ENCODE results near the gene SNCB. TPM values are rescaled to one million over a fixed set of nuclear protein-coding genes. Genes with fewer than 3 reads are reported as not detected.
A peak's percentile ranks its signal among the peaks of the same experiment; 100 is the strongest.

The SNCB gene
- total and polyA plus RNA-seq, 4 donors, result 0.02 TPM; not detected in 3

DNA sequence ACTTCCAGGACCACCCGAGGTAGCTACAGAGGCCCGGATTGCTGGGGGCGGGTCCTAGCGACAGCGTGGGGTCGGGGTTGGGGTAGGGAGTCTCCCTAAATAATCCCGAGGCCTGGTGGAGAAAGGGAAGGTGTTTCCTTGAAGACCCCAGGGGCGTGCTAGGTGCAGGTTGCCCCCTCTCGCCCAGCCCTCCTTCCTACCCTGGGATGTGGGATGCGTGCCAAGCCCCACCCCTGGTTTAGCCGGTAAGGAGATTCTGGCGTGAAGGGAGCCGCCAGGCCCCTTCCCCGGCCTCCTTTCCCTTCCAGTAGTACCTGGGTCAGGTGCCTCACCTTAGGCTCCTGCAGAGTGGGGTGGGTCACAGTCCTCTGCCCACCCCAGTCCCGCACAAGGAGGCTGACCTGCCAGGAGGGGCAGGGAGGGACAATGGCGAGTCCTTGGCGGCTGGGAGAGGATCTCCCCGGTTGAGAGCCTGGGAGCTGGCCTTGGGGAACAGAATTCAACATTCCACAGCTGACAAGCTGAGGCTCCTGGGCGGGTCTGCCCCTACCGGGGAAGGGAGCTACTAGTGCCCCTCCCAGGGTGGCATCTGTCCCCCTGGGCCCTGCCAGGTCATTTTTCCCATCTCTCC, 17.6 kb upstream of the SNCB start:
- WGBS, 2 donors, result 10 to 18% methylated on average over 20 of the region's 20 CpGs
- TF ChIP-seq, protein P1, sequence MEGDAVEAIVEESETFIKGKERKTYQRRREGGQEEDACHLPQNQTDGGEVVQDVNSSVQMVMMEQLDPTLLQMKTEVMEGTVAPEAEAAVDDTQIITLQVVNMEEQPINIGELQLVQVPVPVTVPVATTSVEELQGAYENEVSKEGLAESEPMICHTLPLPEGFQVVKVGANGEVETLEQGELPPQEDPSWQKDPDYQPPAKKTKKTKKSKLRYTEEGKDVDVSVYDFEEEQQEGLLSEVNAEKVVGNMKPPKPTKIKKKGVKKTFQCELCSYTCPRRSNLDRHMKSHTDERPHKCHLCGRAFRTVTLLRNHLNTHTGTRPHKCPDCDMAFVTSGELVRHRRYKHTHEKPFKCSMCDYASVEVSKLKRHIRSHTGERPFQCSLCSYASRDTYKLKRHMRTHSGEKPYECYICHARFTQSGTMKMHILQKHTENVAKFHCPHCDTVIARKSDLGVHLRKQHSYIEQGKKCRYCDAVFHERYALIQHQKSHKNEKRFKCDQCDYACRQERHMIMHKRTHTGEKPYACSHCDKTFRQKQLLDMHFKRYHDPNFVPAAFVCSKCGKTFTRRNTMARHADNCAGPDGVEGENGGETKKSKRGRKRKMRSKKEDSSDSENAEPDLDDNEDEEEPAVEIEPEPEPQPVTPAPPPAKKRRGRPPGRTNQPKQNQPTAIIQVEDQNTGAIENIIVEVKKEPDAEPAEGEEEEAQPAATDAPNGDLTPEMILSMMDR (IDR thresholded peaks at IDR 0.05; ENCODE audit: control extremely low read depth, extremely low read depth), result no peak
- Histone ChIP-seq H3K4me3 (peak overlapping the region; percentile 62), H3K9ac (ENCODE audit: insufficient read depth in 1 of 2, low read length in 2 of 2) (no peak overlapping the region), H3K27ac (ENCODE audit: low read depth in 1 of 2, low read length in 1 of 2) (no peak overlapping the region), H3K9me3 (ENCODE audit: control insufficient read depth in 4 of 4, insufficient read depth in 3 of 4, low read length in 3 of 4) (no peaks in the 10 kb centered on the region), H3K36me3 (ENCODE audit: control insufficient read depth in 4 of 4, insufficient read depth in 4 of 4, low read length in 4 of 4) (peaks cover 0 to 9% (median 0%) of the 10 kb centered on the region in 4 donors), H3K27me3 (ENCODE audit: control insufficient read depth in 3 of 3, insufficient read depth in 3 of 3, low read length in 2 of 3) (no peaks in the 10 kb centered on the region), H3K4me1 (ENCODE audit: control insufficient read depth in 5 of 5, insufficient read depth in 5 of 5, low read length in 5 of 5) (peaks cover 0 to 14% (median 4%) of the 10 kb centered on the region in 5 donors)
- DNase-seq (peak; percentile 45 to 69 (median 60)), ATAC-seq (ENCODE audit: insufficient read depth, low FRiP score) (no peak)

DNA sequence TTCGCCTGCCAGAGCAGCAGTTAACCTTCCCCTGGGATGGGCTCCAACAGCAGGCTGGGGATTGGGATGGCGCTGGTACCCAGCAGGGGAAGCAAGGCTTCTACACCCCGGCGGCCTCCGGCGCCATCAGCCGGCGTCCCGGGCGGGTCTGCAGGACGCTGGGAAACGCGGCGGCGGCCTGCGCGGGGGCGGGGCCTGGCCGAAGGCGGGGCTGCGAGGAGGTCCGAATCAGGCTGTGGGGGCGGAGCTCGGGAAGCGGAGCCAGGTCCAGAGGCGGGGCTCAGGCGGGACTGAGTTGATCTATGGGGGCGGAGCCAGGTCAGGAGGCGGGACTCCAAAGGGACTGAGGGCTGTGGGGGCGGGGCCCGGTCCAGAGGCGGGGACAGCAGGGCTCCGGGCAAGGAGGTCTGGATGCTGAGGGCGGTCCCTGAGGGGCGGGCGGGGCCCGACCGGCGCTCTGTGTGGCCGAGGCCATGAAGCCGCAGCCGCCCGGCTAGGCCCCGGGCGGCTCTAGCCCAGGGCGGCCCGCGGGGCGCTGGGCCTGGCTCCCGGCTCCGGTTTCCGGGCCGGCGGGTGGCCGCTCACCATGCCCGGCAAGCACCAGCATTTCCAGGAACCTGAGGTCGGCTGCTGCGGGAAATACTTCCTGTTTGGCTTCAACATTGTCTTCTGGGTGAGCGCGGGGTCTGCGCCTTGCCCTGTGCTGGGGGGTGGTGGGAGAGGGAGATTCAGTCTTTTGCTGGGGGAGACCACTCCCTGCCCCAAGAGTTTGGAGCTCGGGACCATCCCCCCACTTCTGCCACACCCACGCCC, 16.9 kb upstream of the SNCB start, which contains the start of gene TSPAN17:
TSS of gene TSPAN17 (plus strand) at position 455 of the 813 bp plus-strand sequence. CDS start at position 587, 132 bp downstream.
- TF ChIP-seq, protein P1 (IDR thresholded peaks at IDR 0.05; ENCODE audit: control extremely low read depth, extremely low read depth), result peak; percentile 20
- ATAC-seq (ENCODE audit: insufficient read depth, low FRiP score) (peak; percentile 98), DNase-seq (peak; percentile 100)
- peak within 1 kb of the TSS in 1 of 2 donors; percentile 68 for H3K9ac ChIP-seq (ENCODE audit: insufficient read depth in 1 of 2, low read length in 2 of 2)
- peaks cover 0 to 2% (median 0%) of the 10 kb centered on the region in 4 donors for H3K36me3 ChIP-seq (ENCODE audit: control insufficient read depth in 4 of 4, insufficient read depth in 4 of 4, low read length in 4 of 4)
- H3K4me1 ChIP-seq (ENCODE audit: control insufficient read depth in 5 of 5, insufficient read depth in 5 of 5, low read length in 5 of 5), result peaks cover 0 to 14% (median 4%) of the 10 kb centered on the region in 5 donors
- no peaks in the 10 kb centered on the region for H3K27me3 ChIP-seq (ENCODE audit: control insufficient read depth in 3 of 3, insufficient read depth in 3 of 3, low read length in 2 of 3)
- peak within 1 kb of the TSS; percentile 62 for H3K4me3 ChIP-seq
- H3K9me3 ChIP-seq (ENCODE audit: control insufficient read depth in 4 of 4, insufficient read depth in 3 of 4, low read length in 3 of 4), result no peaks in the 10 kb centered on the region
- peak within 1 kb of the TSS; percentile 59 to 79 for H3K27ac ChIP-seq (ENCODE audit: low read depth in 1 of 2, low read length in 1 of 2)
- 0 to 1% methylated on average over 55 to 63 of the region's 63 CpGs for WGBS, 2 donors

DNA sequence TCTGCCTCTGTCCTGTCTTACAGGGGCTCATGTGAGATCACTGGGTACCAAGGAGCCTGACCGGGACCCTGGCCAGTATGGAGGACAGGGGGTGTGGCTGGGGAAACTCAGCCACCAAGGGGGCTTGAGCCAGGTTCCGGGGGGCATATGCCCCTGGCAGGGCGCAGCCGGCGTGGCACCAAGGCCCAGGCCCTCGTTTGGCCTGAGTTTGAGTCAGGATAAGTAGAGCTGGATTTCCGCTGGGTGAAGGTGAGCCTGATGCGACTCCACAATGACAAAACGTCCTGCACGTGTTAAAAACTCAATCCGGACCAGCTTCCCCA, 16.3 kb upstream of the SNCB start:
- H3K9ac ChIP-seq (ENCODE audit: insufficient read depth in 1 of 2, low read length in 2 of 2), result peak overlapping the region in 1 of 2 donors; percentile 68
- TF ChIP-seq, protein P1 (IDR thresholded peaks at IDR 0.05; ENCODE audit: control extremely low read depth, extremely low read depth), result no peak
- peak overlapping the region; percentile 39 to 52 for H3K27ac ChIP-seq (ENCODE audit: low read depth in 1 of 2, low read length in 1 of 2)
- H3K4me1 ChIP-seq (ENCODE audit: control insufficient read depth in 5 of 5, insufficient read depth in 5 of 5, low read length in 5 of 5), result peaks cover 0 to 14% (median 4%) of the 10 kb centered on the region in 5 donors
- H3K27me3 ChIP-seq (ENCODE audit: control insufficient read depth in 3 of 3, insufficient read depth in 3 of 3, low read length in 2 of 3), result no peaks in the 10 kb centered on the region
- ATAC-seq (ENCODE audit: insufficient read depth, low FRiP score) (peak; percentile 0), DNase-seq (no peak)
- H3K4me3 ChIP-seq, result peak overlapping the region; percentile 36
- WGBS, 2 donors, result 20 to 21% methylated on average over 11 of the region's 11 CpGs
- H3K9me3 ChIP-seq (ENCODE audit: control insufficient read depth in 4 of 4, insufficient read depth in 3 of 4, low read length in 3 of 4), result no peaks in the 10 kb centered on the region
- no peaks in the 10 kb centered on the region for H3K36me3 ChIP-seq (ENCODE audit: control insufficient read depth in 4 of 4, insufficient read depth in 4 of 4, low read length in 4 of 4)
